Liver (tissue), 9 donors: ENCODE data around the gene NCK1. TPM values are rescaled to one million over a fixed set of nuclear protein-coding genes. Genes with fewer than 3 reads are reported as not detected.

Source experiments
- DNase-seq: peaks from one replicate; pipeline ENCODE4 v3.0.0-alpha.2; 2017; ENCODE audit warnings: low spot score
- H3K27ac ChIP-seq, 2 donors: one replicate each; pipeline ENCODE4 v1.7.0; 2013; ENCODE audit warnings: inconsistent platforms in 2 of 2, low read length in 2 of 2, control low read depth in 1 of 2, low read depth in 1 of 2, mild to moderate bottlenecking in 1 of 2
- H3K27me3 ChIP-seq, 4 donors: one replicate each; pipeline versions ENCODE4 v1.6.1 to v1.7.0; 2013; ENCODE audit warnings: low read length in 3 of 4, inconsistent platforms in 1 of 4, mild to moderate bottlenecking in 1 of 4, moderate library complexity in 1 of 4; ENCODE audit not compliant: control insufficient read depth in 4 of 4, insufficient read depth in 4 of 4
- H3K36me3 ChIP-seq, 4 donors: one replicate each; pipeline versions ENCODE4 v1.6.1 to v1.7.0; 2013; ENCODE audit warnings: low read length in 3 of 4, mild to moderate bottlenecking in 3 of 4, low read depth in 1 of 4, moderate library complexity in 1 of 4; ENCODE audit not compliant: control insufficient read depth in 4 of 4, insufficient read depth in 3 of 4
- H3K4me1 ChIP-seq, 4 donors: one replicate each; pipeline versions ENCODE4 v1.6.1 to v1.7.0; 2013; ENCODE audit warnings: low read length in 3 of 4, mild to moderate bottlenecking in 3 of 4, moderate library complexity in 1 of 4; ENCODE audit not compliant: control insufficient read depth in 4 of 4, insufficient read depth in 4 of 4
- H3K4me3 ChIP-seq, 3 donors: one replicate each; pipeline versions ENCODE4 v1.6.1 to v1.7.0; 2013; ENCODE audit warnings: low read length in 3 of 3, control low read depth in 1 of 3, low read depth in 1 of 3, mild to moderate bottlenecking in 1 of 3
- H3K9ac ChIP-seq, 2 donors: one replicate each; pipeline ENCODE4 v1.7.0; 2013; ENCODE audit warnings: low read length in 2 of 2, mild to moderate bottlenecking in 2 of 2, moderate library complexity in 2 of 2, control low read depth in 1 of 2, low read depth in 1 of 2
- H3K9me3 ChIP-seq, 4 donors: one replicate each; pipeline versions ENCODE4 v1.6.1 to v1.7.0; 2013; ENCODE audit warnings: low read length in 3 of 4; ENCODE audit not compliant: control insufficient read depth in 4 of 4
- CTCF ChIP-seq: fragments of 150-350 bp; IDR thresholded peaks from 2 replicates; pipeline ENCODE4 v1.5.1; 2017; ENCODE audit warnings: improper control_type of control experiment, low read depth, low read length; ENCODE audit not compliant: missing input control
- FOXA1 ChIP-seq: IDR thresholded peaks from 2 replicates; pipeline ENCODE4 v1.6.1; 2016; ENCODE audit warnings: antibody characterized with exemption
- FOXA2 ChIP-seq: IDR thresholded peaks from 2 replicates; pipeline ENCODE4 v1.6.1; 2016; ENCODE audit warnings: antibody characterized with exemption
- GABPA ChIP-seq, 2 donors: IDR thresholded peaks in 1 of 2; conservative IDR thresholded peaks in 1 of 2; 2 replicates each; pipeline ENCODE4 v1.6.1; 2016; ENCODE audit warnings: antibody characterized with exemption in 2 of 2, mild to moderate bottlenecking in 1 of 2, moderate library complexity in 1 of 2
- HNF4A ChIP-seq, 2 donors: conservative IDR thresholded peaks; 2 replicates each; pipeline ENCODE4 v1.6.1; 2016; ENCODE audit warnings: antibody characterized with exemption in 2 of 2, mild to moderate bottlenecking in 2 of 2
- HNF4G ChIP-seq: IDR thresholded peaks from 2 replicates; pipeline ENCODE4 v1.6.1; 2016; ENCODE audit warnings: antibody characterized with exemption
- JUND ChIP-seq, 2 donors: IDR thresholded peaks; 2 replicates each; pipeline ENCODE4 v1.6.1; 2016; ENCODE audit warnings: antibody characterized with exemption in 2 of 2
- MAX ChIP-seq: IDR thresholded peaks from 2 replicates; pipeline ENCODE4 v1.6.1; 2016; ENCODE audit warnings: antibody characterized with exemption
- NR2F2 ChIP-seq: IDR thresholded peaks from 2 replicates; pipeline ENCODE4 v1.6.1; 2016; ENCODE audit warnings: antibody characterized with exemption
- RAD21 ChIP-seq, 2 donors: IDR thresholded peaks; 2 replicates each; pipeline ENCODE4 v1.6.1; 2016; ENCODE audit warnings: antibody characterized with exemption in 2 of 2, mild to moderate bottlenecking in 2 of 2
- REST ChIP-seq: IDR thresholded peaks from 2 replicates; pipeline ENCODE4 v1.6.1; 2016; ENCODE audit warnings: antibody characterized with exemption, mild to moderate bottlenecking
- RXRA ChIP-seq, 2 donors: IDR thresholded peaks; 2 replicates each; pipeline ENCODE4 v1.6.1; 2017 to 2018; ENCODE audit warnings: antibody characterized with exemption in 2 of 2, mild to moderate bottlenecking in 1 of 2
- SP1 ChIP-seq: IDR thresholded peaks from 2 replicates; pipeline ENCODE4 v1.6.1; 2018; ENCODE audit warnings: antibody characterized with exemption, mild to moderate bottlenecking
- TAF1 ChIP-seq: conservative IDR thresholded peaks from 2 replicates; pipeline ENCODE4 v1.6.1; 2016; ENCODE audit warnings: antibody characterized with exemption, mild to moderate bottlenecking
- YY1 ChIP-seq: IDR thresholded peaks from 2 replicates; pipeline ENCODE4 v1.6.1; 2016; ENCODE audit warnings: antibody characterized with exemption, mild to moderate bottlenecking
- WGBS: extraction: QIAGEN DNeasy Blood & Tissue Kit; methylation state at CpG from one replicate; pipeline ENCODE4 v1.1.7; 2013; 5-methylcytosine and 5-hydroxymethylcytosine counted together
- polyA plus RNA-seq, 2 donors: library from polyadenylated mRNA; stranded (reverse) in 1 of 2; unstranded in 1 of 2; fragments of 200-250 nt in 1 of 2; fragments of >200 nt in 1 of 2; fragmentation: Nextera tagmentation in 1 of 2; extraction: Ambion mirVana in 1 of 2; gene quantifications; one replicate each; pipeline versions ENCODE4 v1.2.1 to v1.2.3, GENCODE V29; 2013 to 2015
- total RNA-seq, 2 donors: library from RNA; depleted of rRNA; stranded (reverse); fragments of >200 nt; gene quantifications; one replicate each; pipeline ENCODE4 v1.2.3, GENCODE V29; 2014
- TF ChIP-seq, protein P1 (sequence below): IDR thresholded peaks from 2 replicates; pipeline ENCODE4 v1.6.1; 2016; ENCODE audit warnings: antibody characterized with exemption
- TF ChIP-seq, protein P2 (sequence below): IDR thresholded peaks from 2 replicates; pipeline ENCODE4 v1.6.1; 2016; ENCODE audit warnings: antibody characterized with exemption
- donor health status: healthy.
- donor health status: healthy.
- donor health status: healthy.
- donor health status: healthy.
- donor health status: healthy.

Gene NCK1
- total and polyA plus RNA-seq, 4 donors, result 13.7 to 35.8 (median 19.4) TPM

GRCh38 chr3:136928240-136928639 lies 66.2 kb downstream of the NCK1 start:
- peaks cover 3 to 11% (median 5%) of the 10 kb centered on the region in 4 donors for H3K4me1 ChIP-seq
- no peaks in the 10 kb centered on the region for H3K9me3 ChIP-seq
- no peak overlapping the region for H3K27ac ChIP-seq

DNA sequence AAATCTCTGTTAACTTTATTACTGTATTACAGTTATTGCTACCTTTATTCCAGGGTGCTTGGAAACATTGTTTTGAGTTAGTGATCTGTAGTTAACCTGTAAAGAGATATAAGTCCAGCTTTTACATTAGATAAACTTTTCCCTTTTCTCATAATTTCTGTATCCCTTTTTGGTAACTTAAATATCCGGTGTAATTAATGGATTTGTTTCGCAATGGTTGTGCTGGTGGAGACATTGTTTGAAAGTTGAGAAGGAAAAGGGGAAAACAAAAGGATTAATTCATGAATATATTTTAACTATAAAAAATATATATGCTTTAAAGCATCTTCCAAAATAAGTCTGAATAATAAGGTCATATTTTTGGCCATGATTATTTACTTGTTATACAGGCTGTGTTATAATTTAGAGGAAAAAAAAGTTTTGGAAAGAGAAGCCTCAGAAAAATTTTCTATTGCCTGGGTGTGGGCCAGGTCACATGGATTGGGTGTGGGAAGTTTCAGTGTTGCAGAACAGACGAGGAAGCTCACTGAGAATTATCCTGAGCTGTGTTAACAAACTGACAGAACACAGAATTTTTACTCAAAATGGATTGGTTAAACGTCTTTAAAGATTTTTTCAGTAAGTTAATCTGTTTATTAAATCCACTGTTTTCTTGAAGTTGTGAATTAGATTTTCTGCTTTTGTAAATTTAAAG lies 68.1 kb downstream of the NCK1 start:
- DNase-seq, result no peak
- H3K9ac ChIP-seq, result peak overlapping the region in 1 of 2 donors; percentile 59
- TF ChIP-seq HNF4G (no peak), CTCF (no peak), FOXA2 (no peak), REST (no peak), SP1 (no peak), NR2F2 (no peak), RXRA (IDR thresholded peaks at IDR 0.05) (no peak), YY1 (no peak), TAF1 (no peak), RAD21 (IDR thresholded peaks at IDR 0.05) (no peak), JUND (IDR thresholded peaks at IDR 0.05) (no peak), FOXA1 (no peak)
- TF ChIP-seq, protein P1, sequence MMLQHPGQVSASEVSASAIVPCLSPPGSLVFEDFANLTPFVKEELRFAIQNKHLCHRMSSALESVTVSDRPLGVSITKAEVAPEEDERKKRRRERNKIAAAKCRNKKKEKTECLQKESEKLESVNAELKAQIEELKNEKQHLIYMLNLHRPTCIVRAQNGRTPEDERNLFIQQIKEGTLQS, result no peak
- TF ChIP-seq, protein P2, sequence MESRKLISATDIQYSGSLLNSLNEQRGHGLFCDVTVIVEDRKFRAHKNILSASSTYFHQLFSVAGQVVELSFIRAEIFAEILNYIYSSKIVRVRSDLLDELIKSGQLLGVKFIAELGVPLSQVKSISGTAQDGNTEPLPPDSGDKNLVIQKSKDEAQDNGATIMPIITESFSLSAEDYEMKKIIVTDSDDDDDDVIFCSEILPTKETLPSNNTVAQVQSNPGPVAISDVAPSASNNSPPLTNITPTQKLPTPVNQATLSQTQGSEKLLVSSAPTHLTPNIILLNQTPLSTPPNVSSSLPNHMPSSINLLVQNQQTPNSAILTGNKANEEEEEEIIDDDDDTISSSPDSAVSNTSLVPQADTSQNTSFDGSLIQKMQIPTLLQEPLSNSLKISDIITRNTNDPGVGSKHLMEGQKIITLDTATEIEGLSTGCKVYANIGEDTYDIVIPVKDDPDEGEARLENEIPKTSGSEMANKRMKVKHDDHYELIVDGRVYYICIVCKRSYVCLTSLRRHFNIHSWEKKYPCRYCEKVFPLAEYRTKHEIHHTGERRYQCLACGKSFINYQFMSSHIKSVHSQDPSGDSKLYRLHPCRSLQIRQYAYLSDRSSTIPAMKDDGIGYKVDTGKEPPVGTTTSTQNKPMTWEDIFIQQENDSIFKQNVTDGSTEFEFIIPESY, result no peak

More at GRCh38 chr3:136928240-136928639, 66.2 kb downstream of the NCK1 start:
- Histone ChIP-seq H3K4me3 (no peak overlapping the region), H3K27me3 (no peaks in the 10 kb centered on the region), H3K9ac (no peak overlapping the region), H3K36me3 (peaks cover 0 to 5% (median 0%) of the 10 kb centered on the region in 4 donors)
- no peak for DNase-seq
- TF ChIP-seq GABPA (IDR thresholded peaks at IDR 0.05 in 1 of 2, conservative IDR thresholded peaks at IDR 0.05 in 1 of 2) (no peak), RAD21 (IDR thresholded peaks at IDR 0.05) (no peak), HNF4A (conservative IDR thresholded peaks at IDR 0.05) (no peak), YY1 (no peak), CTCF (no peak), FOXA2 (no peak), NR2F2 (no peak), JUND (IDR thresholded peaks at IDR 0.05) (no peak), RXRA (IDR thresholded peaks at IDR 0.05) (no peak), SP1 (no peak), MAX (no peak), FOXA1 (no peak)
- TF ChIP-seq, protein P1, result no peak

More for the DNA sequence above, 68.1 kb downstream of the NCK1 start:
- Histone ChIP-seq H3K27ac (no peak overlapping the region), H3K27me3 (no peaks in the 10 kb centered on the region), H3K36me3 (peaks cover 0 to 5% (median 0%) of the 10 kb centered on the region in 4 donors), H3K4me3 (no peak overlapping the region), H3K4me1 (peaks cover 0 to 7% (median 5%) of the 10 kb centered on the region in 4 donors), H3K9me3 (no peaks in the 10 kb centered on the region)
- WGBS, result 27% methylated on average over 4 of the region's 4 CpGs
